GM20431 (cell line): ENCODE measurements around the gene ANAPC4.

Source experiments
- in situ Hi-C: fragments of 300-500 bp; cut with MseI, MboI; formaldehyde crosslinking; loops from one replicate; pipeline ENCODE4 v1.15.0; 2020; ENCODE audit warnings: low sequenced_read_pairs; ENCODE audit not compliant: unreplicated experiment

ANAPC4 gene

DNA sequence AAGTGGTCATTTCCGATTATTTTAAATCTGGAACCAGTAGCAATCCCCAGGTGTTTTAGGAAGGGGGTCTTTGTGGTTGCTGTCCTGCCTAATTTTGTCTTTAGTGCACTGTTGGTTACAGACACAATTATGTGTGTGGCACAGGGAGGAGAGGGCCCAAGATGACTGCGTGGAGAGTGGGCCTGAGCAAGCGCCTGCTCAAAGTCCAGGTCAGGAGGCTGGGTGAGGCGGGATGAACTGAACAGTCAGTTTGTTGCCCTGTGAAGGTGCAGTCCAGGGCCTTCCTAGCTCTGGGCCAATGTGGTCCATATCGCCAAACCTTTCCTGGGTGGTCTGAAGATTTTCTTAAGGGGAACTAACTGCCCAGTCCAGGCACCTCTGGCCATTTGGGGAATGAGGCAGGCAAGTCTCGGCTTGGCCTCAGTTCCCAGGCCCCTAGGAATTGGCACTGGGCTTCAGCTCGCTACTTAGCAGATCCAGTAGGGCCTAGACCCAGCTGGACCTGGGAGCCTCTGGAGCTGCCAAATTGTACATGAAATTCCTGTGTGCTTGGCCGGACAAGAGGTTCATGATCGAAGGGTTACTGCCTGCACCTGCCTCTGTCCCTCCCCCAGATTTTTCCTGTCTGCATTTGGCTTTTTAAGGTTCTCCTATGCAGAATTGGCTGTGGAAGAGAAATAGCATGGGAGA, 47.6 kb downstream of the ANAPC4 start:
- in situ Hi-C loops, result loop anchor here (25.0 kb wide), 1 partner anchor 338 kb away; no protein-coding TSS in a partner anchor

DNA sequence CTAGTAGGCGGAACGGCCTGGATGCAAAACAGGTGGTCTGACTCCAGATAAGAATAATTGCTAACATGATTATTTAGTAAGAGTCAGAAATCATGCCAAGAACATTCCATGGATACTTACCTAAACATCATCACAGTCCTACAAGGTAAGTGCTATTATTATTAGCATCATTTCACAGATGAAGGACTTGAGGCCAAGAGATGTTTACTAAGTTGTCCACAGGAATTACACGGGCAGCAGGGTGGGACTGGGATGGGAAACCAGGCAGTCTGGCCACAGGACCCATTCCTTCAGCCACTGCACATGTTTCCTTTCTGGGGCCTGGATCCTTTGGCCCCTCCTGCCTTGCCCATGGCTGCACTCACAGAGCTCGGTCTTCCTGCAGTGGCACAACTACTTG, 48.3 kb downstream of the ANAPC4 start:
- in situ Hi-C loops, result loop anchor here (25.0 kb wide), 1 partner anchor 337 kb away; no protein-coding TSS in a partner anchor

DNA sequence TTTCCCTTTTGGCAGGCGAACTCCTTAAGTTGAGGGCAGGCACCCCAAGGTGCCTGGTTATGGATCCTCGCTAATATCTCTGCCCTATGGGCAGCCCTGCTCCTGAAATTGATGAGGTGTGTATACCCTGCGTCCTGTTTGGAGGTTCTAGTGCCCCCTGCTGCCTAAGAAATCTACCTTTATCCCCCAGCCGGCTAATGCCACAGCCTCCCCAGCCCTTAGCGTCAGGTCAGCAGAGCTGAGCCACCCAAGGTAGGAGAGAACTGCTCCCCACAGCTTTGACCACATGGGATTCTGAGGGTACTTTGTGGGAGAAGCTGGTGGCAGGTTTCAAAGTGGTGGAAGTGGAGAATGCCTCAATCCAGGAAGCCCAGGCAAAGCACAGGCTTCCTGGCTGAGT, 50.8 kb downstream of the ANAPC4 start:
- in situ Hi-C loops, result loop anchor here (25.0 kb wide), 1 partner anchor 334 kb away; no protein-coding TSS in a partner anchor

DNA sequence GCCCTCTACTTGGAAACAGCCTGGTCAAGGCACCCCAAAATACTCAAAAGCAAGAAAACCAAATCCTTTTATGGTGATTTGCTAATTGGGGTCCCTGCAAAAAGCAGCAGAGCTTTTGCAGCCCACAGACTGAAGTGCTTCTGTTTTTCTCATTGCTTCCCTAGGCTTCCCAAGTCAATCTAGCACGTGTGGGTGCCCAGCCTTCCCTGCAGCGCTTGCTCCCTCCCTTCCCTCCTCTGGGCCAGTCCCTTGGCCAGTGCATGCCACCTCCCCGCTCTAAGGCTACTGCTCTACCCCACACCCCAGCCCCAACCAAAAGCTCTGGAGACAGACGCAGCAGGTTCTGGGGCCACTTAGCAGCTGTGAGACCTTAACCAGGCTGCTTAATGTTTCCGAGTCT, 53.6 kb downstream of the ANAPC4 start:
- in situ Hi-C loops, result loop anchor here (25.0 kb wide), 1 partner anchor 332 kb away; no protein-coding TSS in a partner anchor

DNA sequence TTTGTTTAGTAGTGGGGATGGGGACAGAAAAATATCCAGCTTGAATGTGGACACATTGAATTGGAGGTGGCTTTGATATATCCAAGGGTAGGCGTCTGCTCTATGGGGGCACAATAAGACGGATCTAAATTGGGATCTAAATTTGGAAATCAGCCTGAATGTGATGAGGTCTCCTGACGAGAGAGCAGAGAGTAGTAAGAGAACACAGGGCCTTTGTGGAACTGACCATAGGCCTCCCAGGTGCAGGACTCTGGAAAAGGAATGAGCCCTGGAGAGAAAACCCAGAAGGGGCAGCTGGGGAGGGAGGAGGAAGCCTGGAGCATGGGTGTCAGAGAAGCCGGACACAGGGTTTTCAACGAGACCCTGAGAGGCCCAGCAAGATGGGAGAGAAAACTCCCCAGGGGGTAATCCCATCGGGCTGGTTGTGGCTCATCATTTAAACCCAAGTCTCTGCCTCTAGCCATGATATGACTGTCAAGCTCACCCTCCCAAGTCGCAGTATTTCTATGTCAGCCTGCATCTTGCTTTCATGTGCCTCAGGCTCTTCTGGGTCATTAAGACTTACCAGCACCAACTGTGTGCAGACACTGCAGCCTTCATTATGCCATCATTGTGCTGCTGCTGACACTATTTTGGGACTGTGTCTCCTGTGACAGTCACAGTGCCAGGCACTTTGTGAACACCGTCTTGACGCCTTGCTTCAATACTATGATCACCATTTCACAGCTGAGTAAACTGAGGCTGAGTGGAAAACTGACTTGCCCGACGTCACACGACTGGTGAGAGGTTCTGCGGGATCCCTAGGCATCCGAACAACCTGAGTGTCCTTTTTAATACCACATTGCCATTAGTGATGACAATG, 57.1 kb downstream of the ANAPC4 start:
- in situ Hi-C loops, result loop anchor here (25.0 kb wide), 1 partner anchor 328 kb away; no protein-coding TSS in a partner anchor

DNA sequence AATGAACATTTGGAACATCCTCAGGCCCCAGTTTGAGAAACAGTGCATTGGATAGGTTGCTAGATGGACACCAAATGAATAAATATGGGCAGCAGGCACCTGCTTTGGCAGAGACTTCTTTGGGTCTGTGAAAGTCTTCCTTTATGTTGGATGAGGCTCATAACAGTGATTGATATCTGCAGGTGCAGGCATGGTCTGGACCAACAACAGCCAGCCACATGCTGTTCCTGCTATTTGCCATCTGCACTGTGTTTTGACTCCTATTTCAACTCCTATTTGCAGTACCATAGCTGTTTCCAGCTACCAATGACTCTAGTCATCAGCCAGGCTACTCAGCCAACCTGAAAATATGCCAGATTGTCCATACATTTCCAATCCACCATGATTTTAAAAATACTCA, 60.9 kb downstream of the ANAPC4 start:
- in situ Hi-C loops, result loop anchor here (25.0 kb wide), 1 partner anchor 324 kb away; no protein-coding TSS in a partner anchor

DNA sequence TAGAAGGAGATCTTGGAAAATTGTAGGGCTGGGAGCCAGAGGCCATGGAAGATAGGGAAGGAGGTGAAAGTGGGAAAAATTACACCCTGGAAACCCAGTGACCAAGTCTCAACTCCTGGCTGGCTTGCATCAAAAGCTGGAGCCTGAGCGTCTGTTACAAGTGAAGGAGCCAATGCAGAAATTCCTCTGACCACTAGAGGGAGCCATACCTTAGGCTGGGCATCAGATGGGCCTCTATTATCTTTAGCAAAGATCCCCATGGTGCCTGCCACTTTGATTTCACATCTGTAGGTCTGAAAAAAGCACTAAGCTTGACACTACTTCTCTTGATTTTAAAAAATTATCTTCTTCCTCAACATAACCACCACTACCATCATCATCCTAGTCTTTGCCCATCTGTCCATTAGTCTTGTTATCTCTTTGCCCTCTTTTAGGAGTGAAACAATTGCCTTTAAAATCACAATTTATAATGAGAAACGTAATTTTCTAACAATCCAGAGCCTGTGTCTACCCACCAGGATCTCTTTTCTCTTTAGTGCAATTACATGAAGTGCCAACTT, 62.9 kb downstream of the ANAPC4 start:
- in situ Hi-C loops, result loop anchor here (25.0 kb wide), 1 partner anchor 322 kb away; no protein-coding TSS in a partner anchor

DNA sequence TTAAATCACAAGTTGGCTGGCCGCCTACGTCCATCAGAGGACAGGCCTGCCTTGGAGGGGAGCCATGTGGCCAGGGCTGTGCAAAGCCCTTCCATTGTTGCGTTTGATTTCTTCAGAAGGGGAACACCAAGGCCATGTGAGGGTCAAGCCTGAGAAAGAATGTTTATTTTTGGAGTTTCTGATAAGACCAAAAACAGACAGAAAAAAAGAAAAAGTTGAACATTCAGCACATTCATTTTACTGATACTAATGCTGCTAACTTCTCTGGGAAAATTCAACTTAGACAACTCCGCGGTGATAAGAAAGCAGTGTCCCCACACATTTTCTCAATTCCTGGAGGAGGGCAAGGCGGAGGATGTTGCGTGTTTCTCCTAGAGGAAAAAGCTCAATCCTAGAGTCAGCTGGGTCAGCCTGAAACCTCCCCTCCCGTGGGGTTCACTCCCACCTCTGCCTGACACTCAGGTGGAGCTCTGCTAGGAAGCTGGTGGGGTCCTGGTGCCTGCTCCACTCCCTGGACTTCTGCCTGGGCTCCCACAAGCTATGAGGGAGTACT, 63.5 kb downstream of the ANAPC4 start:
- in situ Hi-C loops, result loop anchor here (25.0 kb wide), 1 partner anchor 322 kb away; no protein-coding TSS in a partner anchor

DNA sequence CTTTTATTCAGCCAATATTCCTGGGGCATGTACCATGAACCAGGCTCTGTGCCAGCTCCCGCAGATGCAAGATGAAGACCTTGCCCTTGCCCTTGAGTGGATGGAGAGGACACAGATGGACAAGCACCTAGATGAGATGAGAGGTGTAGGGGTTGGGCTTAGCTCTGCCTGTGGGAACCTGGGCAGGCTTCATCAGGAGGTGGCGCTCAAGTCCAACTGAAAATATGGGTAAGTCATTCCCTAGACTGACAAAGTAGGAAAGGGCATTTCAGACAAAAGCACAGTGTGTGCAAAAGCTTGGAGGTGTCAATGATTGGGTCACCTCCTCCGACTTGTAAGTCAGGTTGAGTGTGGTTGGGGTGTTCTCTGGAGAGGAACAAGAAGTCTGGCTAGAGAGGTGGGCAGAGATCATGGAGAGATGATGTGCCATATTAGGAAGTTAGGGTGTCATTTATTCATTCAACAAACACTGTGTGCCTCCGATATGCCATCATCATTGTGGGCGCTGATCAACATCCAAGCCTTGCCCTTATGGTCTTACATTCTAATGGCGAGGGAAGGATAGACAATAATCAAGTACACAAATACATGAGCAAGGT, 64.6 kb downstream of the ANAPC4 start:
- in situ Hi-C loops, result loop anchor here (25.0 kb wide), 1 partner anchor 321 kb away; no protein-coding TSS in a partner anchor

DNA sequence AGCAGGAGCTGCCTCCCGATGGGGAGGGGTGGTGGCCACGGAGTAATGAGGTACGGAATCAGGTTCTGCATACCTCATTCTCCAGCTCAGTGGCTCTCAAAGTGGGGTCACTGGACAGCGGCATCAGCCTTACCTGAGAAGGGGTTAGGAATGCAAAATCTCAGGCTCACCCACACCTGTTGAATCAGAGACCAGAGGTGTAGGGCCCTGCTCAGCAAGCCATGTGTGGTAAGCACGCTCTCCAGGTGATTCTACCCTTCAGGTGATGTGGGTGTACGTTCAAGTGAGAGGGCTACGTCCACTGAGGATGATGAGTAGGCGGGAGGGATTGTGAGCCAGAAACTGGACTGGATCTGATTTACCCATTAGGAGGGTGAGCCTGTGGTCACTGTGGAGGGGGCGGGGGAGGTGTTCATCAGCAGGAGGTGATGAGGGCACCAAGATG, 65.8 kb downstream of the ANAPC4 start:
- in situ Hi-C loops, result loop anchor here (25.0 kb wide), 1 partner anchor 319 kb away; no protein-coding TSS in a partner anchor

DNA sequence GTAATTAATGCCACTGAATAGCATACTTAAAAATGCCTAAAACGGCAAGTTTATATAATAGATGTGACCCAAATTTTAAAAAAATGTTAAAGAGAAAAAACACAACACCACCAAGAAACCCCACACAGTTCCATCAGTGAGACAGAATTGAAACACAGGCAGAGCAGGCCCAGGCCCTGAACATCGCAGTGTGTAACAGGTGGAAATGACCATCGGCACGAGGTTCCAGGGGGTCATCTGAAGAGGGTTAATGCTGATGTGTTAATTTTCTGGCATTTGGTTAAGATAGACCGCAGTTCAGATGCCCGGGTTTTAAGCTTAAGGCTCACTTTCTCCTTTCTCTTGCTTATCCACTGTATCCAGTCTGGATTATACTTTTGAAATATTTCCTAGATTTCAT, 66.8 kb downstream of the ANAPC4 start:
- in situ Hi-C loops, result loop anchor here (25.0 kb wide), 1 partner anchor 318 kb away; no protein-coding TSS in a partner anchor

DNA sequence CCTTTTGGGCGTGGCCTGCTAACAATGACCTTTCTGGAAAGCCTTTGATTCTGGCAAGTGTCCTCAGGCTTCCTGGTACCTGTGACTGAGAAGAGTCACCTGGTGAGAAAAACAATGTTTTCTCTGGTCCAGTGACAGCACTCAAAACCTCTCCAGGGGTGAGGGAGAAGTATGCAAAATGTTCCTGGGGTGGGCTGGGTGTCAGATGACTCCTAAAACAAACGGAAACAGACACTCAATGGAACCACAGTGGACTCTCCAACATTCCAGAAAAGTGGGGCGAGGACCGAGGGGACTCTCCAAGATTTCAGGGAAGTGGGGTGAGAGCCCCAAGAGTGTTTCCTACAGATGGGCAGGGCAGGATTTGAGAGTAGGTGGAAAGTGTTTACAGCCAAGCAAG, 69.5 kb downstream of the ANAPC4 start:
- in situ Hi-C loops, result loop anchor here (25.0 kb wide), 1 partner anchor 316 kb away; no protein-coding TSS in a partner anchor

DNA sequence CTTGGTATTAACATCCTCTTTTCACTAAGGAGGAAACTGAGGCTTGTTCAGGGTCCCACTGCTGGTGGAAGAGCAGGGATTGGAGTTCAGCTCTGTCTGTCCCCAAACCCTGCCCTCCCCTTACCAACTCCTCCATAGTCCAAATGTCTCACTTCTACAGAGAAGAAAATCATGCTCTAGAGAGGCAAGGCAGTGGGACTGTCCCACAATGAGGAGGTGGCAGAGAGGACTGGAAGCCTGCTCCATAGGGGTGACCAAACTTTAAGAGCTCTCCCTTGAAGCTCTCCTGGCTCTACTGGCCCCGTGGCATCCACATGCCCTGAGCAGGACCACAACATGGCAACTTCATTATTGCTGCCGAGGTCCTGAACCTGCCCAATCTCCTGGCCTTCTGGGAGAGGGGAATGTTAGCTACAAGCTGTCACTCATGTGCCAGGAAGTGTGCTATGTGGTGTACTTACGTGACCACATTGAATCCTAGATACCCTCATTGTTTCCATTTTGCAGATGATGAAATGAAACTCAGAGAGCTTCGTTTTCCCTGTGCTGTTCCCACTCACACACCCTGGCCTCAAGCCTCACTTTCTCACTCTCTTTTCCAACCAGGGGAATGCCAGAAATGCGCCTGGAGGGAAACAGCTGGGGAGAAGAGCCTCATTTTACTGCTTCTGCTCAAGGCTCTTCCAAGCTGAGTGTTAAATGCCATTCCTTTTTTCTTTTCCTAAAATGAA, 71.5 kb downstream of the ANAPC4 start:
- in situ Hi-C loops, result loop anchor here (25.0 kb wide), 1 partner anchor 314 kb away; no protein-coding TSS in a partner anchor

DNA sequence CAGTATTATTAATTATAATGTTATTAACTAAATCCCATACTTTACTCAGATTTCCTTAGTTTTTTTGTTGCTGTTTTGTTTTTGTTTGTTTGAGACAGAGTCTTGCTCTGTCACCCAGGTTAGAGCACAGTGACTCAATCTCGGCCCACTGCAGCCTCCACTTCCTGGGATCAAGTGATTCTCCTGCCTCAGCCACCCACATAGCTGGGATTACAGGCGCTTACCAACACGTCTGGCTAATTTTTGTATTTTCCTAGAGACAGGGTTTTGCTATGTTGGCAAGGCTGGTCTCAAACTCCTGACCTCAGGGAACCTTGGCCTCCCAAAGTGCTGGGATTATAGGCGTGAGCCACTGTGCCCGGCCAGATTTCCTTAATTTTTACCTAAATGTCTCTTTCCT, 72.2 kb downstream of the ANAPC4 start:
- in situ Hi-C loops, result loop anchor here (25.0 kb wide), 1 partner anchor 313 kb away; no protein-coding TSS in a partner anchor

DNA sequence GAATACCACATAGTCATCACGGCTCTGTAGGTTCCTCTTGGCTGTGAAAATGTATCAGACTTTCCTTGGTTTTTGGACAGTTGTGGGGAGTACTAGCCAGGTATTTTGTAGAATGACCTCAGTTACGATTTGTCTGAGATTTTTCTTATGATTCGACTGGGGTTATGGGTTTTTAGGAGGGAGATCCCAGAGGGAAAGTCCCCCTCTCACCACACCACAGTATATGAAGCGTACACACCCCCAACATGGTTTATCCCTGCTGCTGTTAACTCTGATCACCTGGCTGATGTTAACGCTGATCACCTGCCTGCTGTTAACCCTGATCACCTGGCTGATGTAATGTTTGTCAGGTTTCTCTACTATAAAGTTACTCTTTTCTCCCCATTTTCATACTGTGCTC, 72.6 kb downstream of the ANAPC4 start:
- in situ Hi-C loops, result loop anchor here (25.0 kb wide), 1 partner anchor 313 kb away; no protein-coding TSS in a partner anchor

DNA sequence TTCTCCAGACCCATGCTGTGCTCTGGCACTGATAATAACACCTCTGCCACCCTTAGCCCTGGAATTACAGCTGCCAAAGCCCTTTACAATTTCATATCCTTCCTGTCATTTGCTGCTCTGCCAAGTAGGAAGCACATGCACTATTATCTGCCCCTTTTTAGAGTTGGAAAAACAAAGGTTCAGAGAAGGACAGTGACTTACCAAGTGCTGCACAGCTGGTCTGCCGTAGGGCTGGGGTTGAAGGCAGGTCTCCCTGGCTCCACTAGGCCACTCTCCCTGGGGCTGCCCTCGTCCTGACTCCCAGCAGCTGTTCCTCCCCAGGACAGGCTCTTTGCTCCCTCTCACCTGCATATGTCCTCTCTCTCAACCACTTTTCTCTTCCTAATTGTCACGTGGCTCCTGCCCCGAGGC, 73.4 kb downstream of the ANAPC4 start:
- in situ Hi-C loops, result no loop called here

DNA sequence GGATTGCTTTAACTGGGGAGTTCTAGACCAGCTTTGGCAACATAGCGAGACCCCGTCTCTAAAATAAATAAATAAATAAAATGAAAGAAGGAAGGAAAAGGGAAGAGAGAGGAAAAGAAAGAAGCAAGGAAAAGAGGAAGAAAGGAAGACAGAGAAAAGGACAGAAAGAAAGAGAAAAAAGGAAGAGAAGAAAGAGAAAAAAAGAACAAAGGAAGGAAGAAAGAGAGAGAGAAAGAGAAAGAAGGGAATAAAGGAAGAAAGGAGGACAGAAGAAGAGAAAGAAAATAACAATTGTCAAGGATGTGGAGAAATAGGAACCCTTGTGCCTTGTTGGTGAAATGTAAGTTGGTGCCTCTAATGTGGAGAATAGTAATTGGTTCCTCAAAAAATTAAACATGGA, 74.6 kb downstream of the ANAPC4 start:
- in situ Hi-C loops, result no loop called here

DNA sequence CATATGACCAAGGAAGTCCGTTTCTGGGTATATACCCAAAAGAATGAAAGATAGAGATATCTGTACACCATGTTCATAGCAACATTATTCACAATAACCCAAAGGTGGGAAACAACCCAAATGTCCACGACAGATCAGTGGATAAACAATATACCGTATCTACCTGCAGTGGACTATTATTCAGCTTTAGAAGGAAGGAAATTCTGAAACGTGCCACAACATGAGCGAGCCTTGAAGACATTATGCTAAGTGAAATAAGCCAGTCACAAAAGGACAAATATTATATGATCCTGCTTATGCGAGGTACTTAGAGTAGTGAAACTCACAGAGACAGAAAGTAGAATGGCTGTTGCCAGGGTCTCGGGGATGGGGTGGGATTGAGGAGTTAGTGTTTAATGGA, 75.0 kb downstream of the ANAPC4 start:
- in situ Hi-C loops, result no loop called here

DNA sequence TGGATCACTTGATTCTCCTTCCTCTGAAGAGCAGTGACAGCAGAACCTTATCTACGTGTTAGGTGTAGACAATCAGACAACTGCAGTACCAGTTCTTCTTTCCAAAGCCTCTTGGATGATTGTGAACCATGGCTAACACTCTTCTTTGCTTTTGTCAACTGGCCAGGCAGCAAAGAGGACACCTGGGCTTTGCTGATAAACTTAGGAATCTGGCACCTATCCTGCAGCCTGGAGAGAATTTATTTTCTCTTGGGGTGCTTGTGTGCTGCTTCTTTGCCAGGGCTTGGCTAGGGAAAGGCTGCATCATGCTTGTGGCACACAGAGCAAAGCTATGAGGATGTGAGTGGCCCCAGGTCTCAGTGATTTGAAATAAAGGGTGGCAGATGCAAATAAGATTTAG, 77.4 kb downstream of the ANAPC4 start:
- in situ Hi-C loops, result no loop called here
